ENCODE data around the gene CCL3. TPM values are rescaled to one million over a fixed set of nuclear protein-coding genes. Genes with fewer than 3 reads are reported as not detected.
"Not testable (repeated sequence)": the region's sequence is repeated elsewhere in the genome, so short reads cannot be mapped to it uniquely, and the experiment has no call there.

Gene CCL3
- polyA plus RNA-seq, 1 donor from 2014 or later = not detected

DNA sequence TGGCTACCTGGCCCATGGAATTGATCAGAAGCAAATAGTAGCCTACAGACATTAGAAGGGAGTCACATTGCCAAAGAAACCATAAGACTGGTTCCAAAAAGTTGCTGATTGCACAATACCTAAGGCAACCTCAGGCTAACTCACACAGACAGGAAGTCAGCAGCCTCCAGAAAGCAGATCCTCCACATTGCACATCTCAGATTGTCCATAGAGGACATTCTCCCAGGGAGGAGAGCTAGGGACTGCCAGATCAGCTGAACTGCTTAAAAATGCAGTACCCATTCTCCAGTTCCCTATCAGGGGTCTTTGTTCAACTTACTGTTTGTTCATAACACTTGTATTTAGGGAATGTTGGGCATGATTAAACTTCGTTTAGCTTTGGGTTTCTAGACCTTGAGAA is 4.2 kb downstream of the CCL3 start:
- Histone ChIP-seq H3K27ac (ENCODE audit: low read length) (no peak overlapping the region), H3F3A (ENCODE audit: insufficient read depth, low read length, poor library complexity, severe bottlenecking) (no peaks in the 10 kb centered on the region), H3K9me2 (ENCODE audit: insufficient read depth, low read length) (no peaks in the 10 kb centered on the region), H3K9me3 (ENCODE audit: low read length) (no peaks in the 10 kb centered on the region), H3K4me2 (ENCODE audit: low read length) (no peak overlapping the region), H3K4me3 (ENCODE audit: low read length) (no peak overlapping the region), H4K20me1 (ENCODE audit: insufficient read depth) (no peaks in the 10 kb centered on the region), H3K36me3 (ENCODE audit: insufficient read depth, low read length) (no peaks in the 10 kb centered on the region), H2AFZ (ENCODE audit: low read depth, low read length) (no peak overlapping the region), H3K9ac (ENCODE audit: low read length) (no peak overlapping the region), H3K27me3 (ENCODE audit: insufficient read depth, low read depth, low read length) (no peaks in the 10 kb centered on the region), H3K79me2 (replicated peaks; ENCODE audit: insufficient read depth, low read length) (no peaks in the 10 kb centered on the region)
- TF ChIP-seq RAD21 (conservative IDR thresholded peaks at IDR 0.05) (no peak), EP300 (conservative IDR thresholded peaks at IDR 0.05; ENCODE audit: poor library complexity, severe bottlenecking) (no peak), POLR2AphosphoS5 (IDR thresholded peaks at IDR 0.05) (no peak), MXI1 (conservative IDR thresholded peaks at IDR 0.05; ENCODE audit: poor library complexity, severe bottlenecking) (no peak), TAF1 (IDR thresholded peaks at IDR 0.05; ENCODE audit: low read depth) (no peak), EZH2 (IDR thresholded peaks at IDR 0.05; ENCODE audit: borderline replicate concordance, insufficient read depth, low read length, poor library complexity, severe bottlenecking) (no peak), SMC3 (conservative IDR thresholded peaks at IDR 0.05; ENCODE audit: poor library complexity) (no peak)
- TF ChIP-seq, protein P1, sequence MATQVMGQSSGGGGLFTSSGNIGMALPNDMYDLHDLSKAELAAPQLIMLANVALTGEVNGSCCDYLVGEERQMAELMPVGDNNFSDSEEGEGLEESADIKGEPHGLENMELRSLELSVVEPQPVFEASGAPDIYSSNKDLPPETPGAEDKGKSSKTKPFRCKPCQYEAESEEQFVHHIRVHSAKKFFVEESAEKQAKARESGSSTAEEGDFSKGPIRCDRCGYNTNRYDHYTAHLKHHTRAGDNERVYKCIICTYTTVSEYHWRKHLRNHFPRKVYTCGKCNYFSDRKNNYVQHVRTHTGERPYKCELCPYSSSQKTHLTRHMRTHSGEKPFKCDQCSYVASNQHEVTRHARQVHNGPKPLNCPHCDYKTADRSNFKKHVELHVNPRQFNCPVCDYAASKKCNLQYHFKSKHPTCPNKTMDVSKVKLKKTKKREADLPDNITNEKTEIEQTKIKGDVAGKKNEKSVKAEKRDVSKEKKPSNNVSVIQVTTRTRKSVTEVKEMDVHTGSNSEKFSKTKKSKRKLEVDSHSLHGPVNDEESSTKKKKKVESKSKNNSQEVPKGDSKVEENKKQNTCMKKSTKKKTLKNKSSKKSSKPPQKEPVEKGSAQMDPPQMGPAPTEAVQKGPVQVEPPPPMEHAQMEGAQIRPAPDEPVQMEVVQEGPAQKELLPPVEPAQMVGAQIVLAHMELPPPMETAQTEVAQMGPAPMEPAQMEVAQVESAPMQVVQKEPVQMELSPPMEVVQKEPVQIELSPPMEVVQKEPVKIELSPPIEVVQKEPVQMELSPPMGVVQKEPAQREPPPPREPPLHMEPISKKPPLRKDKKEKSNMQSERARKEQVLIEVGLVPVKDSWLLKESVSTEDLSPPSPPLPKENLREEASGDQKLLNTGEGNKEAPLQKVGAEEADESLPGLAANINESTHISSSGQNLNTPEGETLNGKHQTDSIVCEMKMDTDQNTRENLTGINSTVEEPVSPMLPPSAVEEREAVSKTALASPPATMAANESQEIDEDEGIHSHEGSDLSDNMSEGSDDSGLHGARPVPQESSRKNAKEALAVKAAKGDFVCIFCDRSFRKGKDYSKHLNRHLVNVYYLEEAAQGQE (IDR thresholded peaks at IDR 0.05; ENCODE audit: borderline replicate concordance) = no peak

DNA sequence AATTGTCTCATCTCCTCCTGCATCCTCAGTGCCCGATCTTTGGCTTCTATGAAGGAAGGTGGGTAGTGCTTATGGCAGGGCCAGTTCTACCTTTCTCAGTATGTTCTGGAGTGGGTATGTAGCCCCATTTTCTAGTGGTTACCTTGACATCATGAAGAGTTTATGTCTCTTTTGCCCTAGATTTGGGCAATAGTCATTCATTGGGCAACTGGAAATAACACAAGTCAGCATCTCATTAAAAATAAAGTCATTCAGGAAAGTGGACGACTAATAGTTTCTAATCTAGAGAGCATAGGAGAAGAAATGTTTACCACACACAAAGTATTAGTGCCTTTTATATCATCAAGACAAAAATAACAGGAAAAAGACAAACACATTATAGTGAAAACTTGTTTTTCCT is 6.3 kb downstream of the CCL3 start:
- H4K20me1 ChIP-seq (ENCODE audit: insufficient read depth); H3K9ac ChIP-seq (ENCODE audit: low read length); H3K4me3 ChIP-seq (ENCODE audit: low read length); H3K79me2 ChIP-seq (replicated peaks; ENCODE audit: insufficient read depth, low read length); H3K9me3 ChIP-seq (ENCODE audit: low read length); H3K27ac ChIP-seq (ENCODE audit: low read length); H3K36me3 ChIP-seq (ENCODE audit: insufficient read depth, low read length); H2AFZ ChIP-seq (ENCODE audit: low read depth, low read length); H3F3A ChIP-seq (ENCODE audit: insufficient read depth, low read length, poor library complexity, severe bottlenecking); H3K4me2 ChIP-seq (ENCODE audit: low read length); H3K9me2 ChIP-seq (ENCODE audit: insufficient read depth, low read length); H3K27me3 ChIP-seq (ENCODE audit: insufficient read depth, low read depth, low read length): not testable (repeated sequence)

DNA sequence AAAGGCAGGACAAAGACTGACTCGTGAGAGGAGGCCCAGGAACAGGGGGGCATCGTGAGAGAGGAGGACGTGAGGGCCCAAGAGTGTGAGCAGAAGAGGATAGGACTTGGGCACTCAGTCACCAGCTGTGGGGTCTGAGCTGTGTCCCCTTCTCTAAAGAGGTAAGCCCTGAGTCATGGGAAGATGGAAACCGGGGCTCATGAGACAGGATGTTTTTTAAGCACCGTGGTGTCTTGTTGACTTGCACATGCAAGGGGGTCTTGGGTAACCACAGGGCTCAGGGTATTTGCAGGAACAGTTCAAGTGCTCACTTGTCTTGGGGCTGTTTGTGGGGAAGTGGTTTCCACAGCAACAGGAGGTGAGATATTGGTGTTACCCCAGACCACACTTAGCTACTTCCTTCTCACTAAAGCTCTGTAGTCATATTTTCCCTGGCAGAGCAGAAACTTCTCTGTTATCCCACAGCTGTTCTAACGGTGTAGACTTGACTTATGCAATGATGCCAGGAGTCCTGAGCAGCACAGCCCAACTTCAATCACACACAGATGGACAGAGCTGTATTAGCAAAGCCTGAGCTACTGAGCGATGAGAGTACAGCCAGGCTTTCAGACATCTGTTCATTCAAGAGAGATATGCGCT is 7.3 kb downstream of the CCL3 start:
- not testable (repeated sequence) for H3K27me3 ChIP-seq (ENCODE audit: insufficient read depth, low read depth, low read length); H3K4me2 ChIP-seq (ENCODE audit: low read length); H3K27ac ChIP-seq (ENCODE audit: low read length); H3K79me2 ChIP-seq (replicated peaks; ENCODE audit: insufficient read depth, low read length); H3K4me3 ChIP-seq (ENCODE audit: low read length); H3K9me3 ChIP-seq (ENCODE audit: low read length); H3F3A ChIP-seq (ENCODE audit: insufficient read depth, low read length, poor library complexity, severe bottlenecking); H4K20me1 ChIP-seq (ENCODE audit: insufficient read depth); H3K36me3 ChIP-seq (ENCODE audit: insufficient read depth, low read length); H3K9me2 ChIP-seq (ENCODE audit: insufficient read depth, low read length); H2AFZ ChIP-seq (ENCODE audit: low read depth, low read length); H3K9ac ChIP-seq (ENCODE audit: low read length)

DNA sequence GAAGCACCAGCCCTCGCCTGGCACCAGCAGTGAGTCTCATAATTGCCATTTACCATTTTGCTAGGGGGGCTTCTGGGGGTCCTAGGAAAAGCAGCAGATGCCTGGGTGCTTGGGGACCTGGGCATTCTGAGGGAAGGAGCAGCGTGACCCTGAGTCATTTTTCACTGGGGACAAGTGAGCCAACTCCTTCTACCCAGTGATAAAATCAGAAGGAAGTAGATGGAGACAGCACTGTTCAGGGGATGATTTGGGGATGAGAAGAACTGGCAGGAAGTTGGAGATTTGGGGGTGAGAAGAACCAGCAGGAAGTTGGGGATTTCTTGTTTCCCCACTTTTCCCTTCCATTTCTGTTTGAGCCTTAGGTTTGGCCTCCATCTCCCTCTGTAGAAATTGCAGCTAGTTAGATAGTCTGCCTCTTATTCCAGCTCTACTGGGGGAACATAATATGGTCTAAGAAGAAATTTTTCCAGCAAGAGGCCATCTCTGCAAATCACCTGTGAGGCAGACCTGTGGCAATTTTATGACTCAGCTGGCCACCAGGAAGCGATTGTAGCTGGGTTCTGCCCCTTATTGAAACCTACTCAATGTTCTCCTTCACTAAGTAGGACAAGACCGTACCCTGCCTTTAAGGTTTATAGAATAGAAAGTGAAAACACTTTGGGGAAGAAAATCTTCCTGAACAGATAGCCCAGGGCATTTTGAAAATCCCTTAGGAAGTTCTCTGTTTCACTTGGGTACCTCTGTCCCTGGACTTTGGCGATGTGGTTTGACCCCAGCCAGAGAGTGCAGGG is 8.1 kb downstream of the CCL3 start:
- not testable (repeated sequence) for H4K20me1 ChIP-seq (ENCODE audit: insufficient read depth); H3K4me3 ChIP-seq (ENCODE audit: low read length); H3K4me2 ChIP-seq (ENCODE audit: low read length); H3K36me3 ChIP-seq (ENCODE audit: insufficient read depth, low read length); H3K9ac ChIP-seq (ENCODE audit: low read length); H3K9me3 ChIP-seq (ENCODE audit: low read length); H3F3A ChIP-seq (ENCODE audit: insufficient read depth, low read length, poor library complexity, severe bottlenecking); H3K79me2 ChIP-seq (replicated peaks; ENCODE audit: insufficient read depth, low read length); H2AFZ ChIP-seq (ENCODE audit: low read depth, low read length); H3K27ac ChIP-seq (ENCODE audit: low read length); H3K9me2 ChIP-seq (ENCODE audit: insufficient read depth, low read length); H3K27me3 ChIP-seq (ENCODE audit: insufficient read depth, low read depth, low read length)

Measured in neural cell (in vitro differentiated cells).